HG03571 (cell line): ENCODE results near the gene MCTP1.
A peak's percentile ranks its signal among the peaks of the same experiment; 100 is the strongest.
"Not testable (repeated sequence)": the region's sequence is repeated elsewhere in the genome, so short reads cannot be mapped to it uniquely, and the experiment has no call there.

Experiments used
- ATAC-seq: cut with Tn5 transposase; IDR thresholded peaks from one replicate; pipeline ENCODE4 v1.9.1; 2021; ENCODE audit not compliant: unreplicated experiment

Gene MCTP1

DNA sequence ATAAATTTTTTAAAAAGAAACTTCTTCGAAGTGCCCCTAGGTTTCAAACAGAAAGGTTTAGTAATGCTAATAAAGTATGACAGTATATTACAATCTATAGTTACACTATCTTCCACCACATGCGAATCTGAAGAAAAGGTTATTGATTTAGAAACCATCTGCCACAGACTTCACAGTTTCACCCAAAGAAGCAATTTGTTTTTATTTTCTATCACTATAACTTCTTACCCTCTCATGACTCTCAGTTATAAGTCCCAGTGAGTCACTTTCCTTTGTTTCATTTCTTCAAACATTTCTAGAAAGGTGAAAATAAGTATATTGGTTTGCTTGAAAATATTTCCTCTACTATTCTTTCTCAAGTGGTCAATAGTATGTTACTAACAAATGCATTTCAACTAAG lies 93.6 kb downstream of the MCTP1 start:
- peak; percentile 91 for ATAC-seq

DNA sequence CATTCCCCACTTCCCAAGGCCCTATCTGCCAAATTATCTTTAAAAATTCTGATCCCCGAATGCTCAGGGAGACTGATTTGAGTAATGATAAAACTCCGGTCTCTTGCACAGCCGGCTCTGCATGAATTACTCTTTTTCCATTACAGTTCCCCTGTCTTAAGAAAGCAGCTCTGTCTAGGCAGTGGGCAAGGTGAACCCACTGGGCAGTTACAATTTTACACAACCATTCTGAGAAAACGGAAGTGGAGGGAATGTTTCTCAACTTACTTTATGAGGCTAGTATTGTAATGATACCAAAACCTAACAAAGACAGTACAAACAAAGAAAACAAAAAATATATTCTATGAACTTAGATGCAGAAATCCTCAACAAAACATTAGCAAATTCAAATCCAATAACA lies 100.0 kb downstream of the MCTP1 start:
- ATAC-seq, result no peak

DNA sequence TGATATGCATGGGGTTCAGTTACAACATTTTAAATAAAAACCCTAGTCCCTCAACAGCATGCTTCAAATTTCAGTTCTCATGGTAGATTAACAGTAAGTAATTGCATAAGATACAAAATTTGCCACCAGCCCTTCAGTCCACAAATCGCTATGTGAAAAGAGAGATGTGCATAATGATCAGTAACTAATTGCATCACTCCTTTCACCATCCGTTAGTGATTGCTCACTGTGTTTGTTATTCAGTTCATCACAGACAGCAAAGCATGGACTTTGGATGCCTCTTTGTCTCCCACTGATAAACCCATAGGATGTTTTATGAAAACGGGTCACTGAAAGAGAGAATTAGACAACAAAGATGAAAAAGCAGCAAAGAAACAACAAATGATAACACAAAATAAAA lies 103.2 kb downstream of the MCTP1 start:
- no peak for ATAC-seq

DNA sequence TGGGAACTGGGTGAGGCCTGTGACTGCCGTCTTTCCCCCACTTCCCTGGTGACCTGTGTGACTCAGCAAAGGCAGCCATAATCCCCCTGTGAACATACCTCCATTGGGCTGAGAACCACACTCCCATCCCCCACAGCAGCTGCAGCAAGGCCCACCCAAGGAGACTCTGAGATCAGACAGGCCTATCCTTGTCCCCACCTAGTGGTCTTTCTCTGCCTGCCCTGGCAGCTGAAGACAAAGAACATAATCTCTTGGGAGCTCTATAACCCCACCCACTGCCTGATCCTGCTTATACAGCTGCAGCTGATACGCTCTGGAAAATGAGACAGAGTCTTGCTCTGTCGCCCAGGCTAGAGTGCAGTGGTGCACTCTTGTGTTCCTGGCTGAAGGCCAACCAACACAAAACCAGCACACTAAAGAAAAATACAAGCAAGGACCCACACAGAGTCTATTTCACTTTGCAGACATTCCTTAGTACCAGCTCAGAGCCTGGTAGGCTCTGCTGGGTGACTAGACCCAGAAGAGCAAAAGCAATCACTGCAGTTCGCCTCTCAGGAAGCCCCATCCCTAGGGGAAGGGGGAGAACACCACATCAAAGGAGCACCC lies 106.7 kb downstream of the MCTP1 start:
- no peak for ATAC-seq

DNA sequence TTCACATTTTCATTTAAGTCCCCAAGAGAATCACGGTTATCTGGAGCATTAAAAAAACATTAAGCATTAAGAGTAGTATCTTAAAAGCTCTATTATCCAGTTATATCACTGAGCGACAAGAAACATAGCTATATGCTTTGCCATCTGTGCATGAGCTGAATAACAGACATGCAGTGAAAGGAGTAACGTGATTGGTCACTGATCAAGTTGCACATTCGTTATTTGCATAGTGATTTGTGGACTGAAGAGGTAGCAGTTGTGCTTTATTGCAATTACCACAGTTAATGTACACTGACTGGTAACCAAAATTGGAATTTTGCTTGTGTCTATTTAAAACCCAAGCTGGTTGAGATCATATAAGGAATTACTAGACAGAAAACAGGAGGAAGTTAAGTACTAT lies 107.4 kb downstream of the MCTP1 start:
- ATAC-seq, result no peak

DNA sequence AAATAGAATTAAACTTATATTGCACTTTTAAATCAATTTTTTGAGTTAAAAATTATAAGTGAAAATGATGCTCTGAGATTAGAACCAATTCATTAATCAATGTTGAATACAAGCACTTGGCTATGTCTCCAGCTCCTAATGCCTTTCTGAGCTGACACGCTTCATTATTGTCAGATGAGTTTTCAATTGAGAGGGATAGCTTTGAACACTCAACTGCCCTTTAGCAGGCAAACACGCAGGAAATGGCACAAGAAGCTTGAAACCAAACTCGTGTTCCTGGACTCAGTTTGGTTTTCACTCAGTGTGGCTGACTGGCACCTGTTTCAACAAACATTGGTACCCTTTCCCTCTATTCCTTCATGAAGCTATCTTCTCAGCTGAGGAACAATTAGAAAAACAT lies 109.8 kb downstream of the MCTP1 start:
- ATAC-seq, result no peak

DNA sequence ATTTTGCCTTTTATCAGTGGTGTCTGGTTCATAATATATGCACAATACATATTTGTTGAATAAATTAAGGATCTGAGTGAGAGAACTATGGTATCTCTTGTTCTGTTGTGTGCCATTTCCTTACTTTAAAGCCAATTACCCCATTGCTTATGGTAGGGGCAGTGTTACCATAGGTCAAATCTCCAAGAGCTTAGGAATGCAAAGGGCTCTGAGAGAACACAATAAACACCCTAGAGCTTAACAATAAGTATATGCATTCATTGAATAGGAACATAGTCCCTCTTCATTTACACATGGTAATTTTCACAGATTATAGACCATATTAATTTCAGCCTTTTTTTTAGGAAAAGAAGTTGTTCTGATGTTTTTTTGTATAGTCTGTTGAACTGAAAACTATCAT lies 112.2 kb downstream of the MCTP1 start:
- ATAC-seq, result no peak

DNA sequence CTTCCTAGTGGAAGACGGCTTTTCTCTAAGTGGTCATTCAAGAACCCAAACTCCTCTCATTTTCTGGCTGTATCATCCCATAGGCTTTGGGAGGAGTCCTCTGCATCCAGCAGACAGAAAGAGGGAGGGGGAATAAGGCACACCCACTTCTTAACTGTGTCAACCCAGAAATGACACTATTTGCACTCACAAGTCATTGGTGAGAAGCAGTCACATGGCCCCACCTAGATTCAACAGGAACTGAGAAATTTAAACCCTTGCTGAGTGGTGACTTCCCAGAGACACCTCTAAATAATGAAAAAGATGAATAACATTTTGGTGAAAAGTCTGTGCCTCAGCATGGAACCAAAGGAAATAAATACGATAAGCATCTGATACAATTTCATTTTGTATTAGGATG lies 120.0 kb downstream of the MCTP1 start:
- no peak for ATAC-seq

DNA sequence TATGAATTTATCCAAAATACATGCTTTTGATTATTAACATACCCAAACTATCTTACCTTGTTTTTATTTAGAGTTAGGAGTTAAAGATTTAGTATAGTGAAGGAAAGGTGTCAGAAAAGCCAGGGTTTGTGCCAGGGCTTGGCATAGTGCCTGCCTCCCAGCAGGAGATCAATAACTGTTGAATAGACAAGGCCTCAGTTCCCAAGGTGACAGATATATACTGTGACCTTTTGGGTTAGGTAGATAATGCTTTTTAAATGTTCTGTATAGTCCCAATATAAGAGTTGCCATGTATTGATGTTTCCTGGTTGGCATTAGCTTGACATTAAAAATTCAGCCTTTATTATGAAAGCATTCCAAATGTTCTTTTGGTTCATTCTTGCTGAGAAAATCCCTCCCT lies 121.8 kb downstream of the MCTP1 start:
- ATAC-seq, result no peak

DNA sequence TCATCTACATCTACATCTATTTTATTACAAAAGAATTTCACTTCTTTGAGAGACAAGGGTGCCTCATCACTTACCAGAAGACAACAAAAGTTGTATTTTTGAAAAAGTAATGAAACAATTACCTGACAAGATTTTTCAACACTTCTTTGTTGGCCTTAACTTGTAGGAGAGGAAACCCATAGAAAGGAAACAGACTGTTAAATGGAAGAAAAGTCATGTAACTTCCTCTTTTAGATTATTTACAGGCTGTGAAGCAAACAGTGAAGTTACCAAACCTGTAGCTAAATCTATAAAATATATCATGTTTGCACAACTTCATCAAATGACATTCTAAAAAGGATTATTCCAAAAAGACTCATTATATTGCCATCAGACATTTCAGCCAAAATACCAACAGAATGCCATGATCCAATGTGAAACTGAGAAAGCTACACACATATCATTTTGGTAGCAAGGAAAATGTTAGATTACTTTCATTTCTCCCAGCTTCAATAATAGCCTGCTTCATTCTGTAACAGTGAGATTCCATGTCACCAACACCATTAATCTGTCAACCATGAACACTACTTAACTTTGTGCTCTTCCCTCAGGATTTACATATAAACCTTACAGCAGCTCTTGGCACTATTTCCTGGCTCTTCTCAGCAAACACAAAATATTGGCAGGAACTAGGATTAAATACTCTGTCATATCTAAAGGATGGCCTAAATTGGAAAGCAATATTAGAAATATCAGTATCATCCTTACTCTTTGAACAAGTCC lies 122.5 kb downstream of the MCTP1 start:
- no peak for ATAC-seq

DNA sequence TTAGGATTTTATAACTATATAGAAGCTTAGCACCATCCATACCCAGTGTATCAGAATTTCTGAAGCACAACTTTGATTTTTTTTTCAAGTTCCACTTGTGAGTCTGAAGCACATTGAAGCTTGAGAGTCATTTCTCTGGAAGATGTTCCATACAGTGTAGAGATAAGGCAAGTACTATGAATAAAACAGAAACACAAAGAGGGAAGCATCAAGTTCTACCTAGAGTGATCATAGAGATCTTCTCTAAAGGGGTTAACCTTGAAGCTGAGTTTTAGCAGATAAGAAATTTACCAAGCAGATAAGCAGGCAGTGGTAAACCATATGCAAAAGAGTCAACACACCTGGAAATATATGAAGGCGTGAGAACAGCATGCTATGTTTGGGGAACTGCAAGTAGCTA lies 125.3 kb downstream of the MCTP1 start:
- ATAC-seq, result no peak

DNA sequence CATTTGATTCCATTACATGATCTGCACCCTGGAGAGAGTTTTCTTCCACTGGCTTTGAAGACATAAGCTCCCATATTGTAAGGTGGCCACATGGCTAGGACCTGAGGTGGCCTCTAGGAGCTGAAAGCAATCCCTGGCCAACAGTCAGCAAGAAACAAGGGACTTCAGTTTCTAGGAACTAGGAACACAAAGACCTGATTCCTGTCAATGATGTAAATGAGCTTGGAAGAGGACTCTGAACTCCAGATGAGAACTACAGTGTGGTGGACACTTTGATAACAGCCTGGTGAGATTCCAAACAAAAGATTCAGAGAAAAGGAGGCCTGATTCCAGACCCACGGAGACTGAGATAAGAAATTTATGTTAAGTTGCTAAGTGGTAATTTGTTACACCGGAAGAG lies 129.0 kb downstream of the MCTP1 start:
- ATAC-seq, result no peak

DNA sequence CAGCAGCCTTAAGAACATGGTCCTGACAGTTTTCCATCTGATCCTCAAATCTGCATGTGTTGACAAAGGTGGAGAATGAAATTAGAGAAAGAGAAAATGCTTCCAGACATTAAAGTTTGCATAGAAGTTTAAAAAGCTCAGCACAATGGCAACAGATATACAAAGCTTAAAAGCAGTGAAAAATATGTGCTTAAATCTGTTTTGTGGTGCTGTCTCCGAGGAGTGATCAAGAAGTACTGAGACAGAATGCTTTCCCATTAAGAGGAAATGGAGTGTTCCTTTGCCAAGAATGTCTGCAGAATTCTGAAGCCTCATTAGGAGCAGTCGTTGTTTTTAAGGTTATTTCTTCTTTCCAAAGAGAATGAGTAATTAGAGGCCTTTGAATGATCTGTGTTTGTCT lies 131.4 kb downstream of the MCTP1 start:
- ATAC-seq, result no peak

DNA sequence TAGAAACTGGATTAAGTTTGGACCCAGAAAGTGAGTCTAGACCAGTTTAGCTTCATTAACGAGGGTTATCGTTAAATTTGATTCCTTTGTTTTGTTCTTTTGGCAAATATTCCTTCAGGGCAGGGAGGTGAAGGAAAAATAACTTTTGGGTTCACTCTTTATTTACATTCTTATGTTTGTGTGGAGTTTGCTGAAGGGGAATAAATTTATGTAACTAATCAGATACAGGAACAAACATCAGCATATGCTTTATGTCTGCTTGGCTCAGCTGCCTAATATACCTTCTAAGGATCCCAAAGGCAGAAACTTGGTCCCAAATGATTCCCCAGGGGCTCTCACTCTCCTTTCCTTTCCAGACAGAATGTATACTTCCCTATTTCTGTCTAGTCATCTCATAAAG lies 132.4 kb downstream of the MCTP1 start:
- ATAC-seq, result no peak

DNA sequence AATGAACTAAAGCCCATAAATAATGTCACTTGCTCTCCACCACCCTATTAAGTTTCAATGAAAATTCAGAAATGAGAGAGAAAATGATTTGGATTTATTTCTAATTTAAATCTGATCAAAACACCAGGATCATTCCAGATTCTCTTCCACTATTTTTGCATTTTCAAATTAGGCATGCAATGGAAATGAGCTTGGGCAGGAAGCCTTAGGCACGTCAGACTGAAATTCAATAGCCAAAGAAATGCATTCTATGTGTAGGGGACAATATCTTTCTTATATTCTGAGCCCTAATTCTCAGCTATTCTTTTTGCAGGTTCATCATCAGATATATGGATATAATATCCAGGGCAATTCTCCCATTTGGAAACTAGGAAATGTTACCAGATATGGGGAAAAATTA lies 132.8 kb downstream of the MCTP1 start:
- no peak for ATAC-seq

DNA sequence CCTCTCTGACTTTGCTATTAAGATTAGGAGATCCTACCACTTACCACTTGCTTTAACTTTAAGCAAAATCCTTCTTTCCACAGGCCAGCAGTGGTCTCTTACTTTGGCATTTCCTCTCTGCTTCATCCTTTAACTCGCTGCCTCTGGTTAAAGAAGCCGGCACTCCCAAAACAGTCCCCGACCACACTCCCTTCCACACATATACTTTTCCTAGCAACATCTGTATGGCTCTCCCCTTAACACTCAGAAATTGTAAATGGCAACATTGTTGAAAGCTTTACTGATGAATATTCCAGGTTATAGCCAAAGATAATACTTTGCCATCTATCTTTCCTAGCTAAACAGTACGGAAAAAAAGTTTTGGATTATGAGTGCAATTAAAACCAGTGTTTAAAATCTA lies 133.2 kb downstream of the MCTP1 start:
- no peak for ATAC-seq

DNA sequence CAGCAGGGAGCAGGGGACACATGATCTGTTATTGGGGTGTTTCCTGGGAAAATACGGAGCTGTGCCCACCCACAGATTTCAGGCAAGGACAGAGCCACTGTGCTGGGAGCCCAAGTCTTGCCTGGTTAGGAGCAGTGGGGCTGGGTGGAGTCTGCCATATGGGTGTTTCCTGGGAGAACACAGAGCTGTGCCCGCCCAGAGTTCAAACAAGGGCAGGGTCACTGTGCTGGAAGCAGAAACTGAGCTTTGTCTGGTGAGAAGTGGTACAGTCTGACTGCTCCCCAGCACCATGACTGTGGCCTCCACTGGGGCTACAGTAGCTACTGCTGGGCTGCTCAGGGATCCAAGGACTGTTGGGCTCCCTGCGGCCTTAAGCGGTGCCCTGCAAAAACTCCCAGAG lies 135.5 kb downstream of the MCTP1 start:
- ATAC-seq, result no peak

DNA sequence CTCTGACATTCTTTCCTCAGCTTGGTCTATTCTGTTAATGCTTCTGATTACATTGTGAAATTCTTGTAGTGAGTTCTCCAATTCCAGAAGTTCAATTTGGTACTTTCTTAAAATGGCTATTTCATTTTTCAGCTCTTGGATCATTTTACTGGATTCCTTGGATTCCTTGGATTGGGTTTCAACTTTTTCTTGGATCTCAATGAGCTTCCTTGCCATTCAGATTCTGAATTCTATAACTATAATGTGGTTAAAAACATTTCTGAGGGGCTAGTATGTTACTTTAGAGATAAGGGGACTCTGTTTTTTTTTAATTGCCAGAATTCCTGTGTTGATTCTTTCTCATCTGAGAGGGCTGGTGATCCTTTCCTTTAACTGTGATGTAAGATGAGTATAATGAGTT lies 136.4 kb downstream of the MCTP1 start:
- no peak for ATAC-seq

DNA sequence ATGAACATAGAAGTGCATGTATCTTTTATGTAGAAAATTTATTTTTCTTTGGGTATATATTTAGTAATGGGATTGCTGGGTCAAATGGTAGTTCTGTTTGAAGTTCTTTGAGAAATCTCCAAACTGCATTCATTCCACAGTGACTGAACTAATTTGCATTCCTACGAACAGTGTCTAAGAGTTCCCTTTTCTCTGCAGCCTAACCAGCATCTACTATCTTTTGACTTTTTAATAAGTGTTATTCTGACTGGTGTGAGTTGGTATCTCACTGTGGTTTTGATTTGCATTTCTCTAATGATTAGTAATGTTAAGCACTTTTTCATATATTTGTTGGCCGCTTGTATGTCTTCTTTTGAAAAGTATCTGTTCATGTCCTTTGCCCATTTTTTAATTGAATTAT lies 141.0 kb downstream of the MCTP1 start:
- not testable (repeated sequence) for ATAC-seq

DNA sequence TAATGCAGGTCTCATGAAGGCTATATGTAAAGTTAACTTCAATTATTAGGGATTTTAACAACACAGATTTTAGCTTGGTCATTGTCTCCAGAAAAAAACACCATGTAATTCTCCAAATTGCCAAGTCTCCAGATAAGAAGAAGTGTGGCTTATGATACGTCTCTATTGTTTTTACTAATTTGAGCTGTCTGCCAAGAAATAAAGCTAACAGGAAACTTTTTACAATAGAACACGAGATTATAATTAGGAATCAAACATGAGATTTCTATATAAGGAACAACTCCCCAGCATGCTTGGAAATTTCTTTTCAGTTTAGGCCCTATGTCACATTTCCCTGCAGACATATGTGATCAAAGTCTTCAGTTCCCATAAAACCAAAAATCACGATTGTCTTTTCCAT lies 142.7 kb downstream of the MCTP1 start:
- no peak for ATAC-seq

DNA sequence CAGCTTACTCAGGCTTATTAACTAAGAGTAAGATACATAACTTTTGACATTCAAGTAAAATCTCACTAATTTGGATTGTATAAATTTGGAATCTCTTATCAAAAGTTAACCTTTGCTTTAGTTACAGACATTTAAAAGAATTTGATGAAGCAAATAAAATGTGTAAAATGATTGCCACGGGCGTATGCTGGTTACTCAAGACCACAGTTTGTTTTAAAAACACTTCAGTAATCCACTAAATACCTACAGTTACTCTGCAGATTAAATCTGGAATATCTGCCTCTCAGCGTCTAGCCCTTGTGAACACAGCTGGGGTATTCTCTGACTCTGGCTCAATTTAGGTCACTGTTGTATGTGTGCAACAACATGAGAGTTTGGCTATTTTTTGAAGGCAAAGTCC lies 143.8 kb downstream of the MCTP1 start:
- ATAC-seq, result no peak

DNA sequence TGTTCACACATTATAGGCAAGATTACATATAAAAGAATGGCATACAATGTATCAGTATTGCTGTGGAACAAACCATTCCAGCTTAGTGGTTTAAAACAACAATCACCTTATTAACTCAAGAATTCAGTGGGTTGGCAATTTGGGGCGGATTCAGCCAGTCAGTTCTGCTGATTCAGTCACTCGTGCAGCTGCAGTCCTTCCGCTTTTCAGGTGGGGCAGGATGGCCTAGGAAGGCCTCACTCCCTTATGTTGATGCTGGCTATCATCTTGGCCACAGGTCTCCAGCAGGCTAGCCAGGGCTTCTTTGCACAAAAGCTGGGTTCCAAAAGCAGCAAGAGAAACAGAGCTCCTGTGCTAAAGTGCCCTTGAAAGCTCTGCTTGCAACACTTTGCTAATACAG lies 150.6 kb downstream of the MCTP1 start:
- no peak for ATAC-seq

DNA sequence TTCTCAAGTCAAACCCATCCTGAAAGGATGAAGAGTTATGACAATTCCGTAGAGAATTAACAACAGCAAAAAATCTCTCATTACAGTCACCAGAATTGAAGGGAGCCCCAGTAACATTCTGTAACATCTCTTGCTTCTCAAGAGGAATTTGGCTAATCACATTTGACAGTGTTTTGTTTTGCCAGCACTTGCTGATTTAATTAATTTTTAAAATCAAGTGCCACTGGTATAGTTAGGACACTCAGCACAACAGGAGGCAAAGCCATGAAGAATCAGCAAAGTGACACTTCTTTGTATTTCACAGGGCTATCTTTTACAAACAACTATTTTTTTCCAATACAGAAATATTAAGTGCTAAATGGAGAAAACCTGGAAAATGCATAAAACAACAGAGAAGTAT lies 152.8 kb downstream of the MCTP1 start:
- no peak for ATAC-seq
